ENCODE measurements around the gene TBCC.

The TBCC gene

GRCh38 chr6:42766163-42766670, 20.3 kb upstream of the TBCC start:
- no peaks in the 10 kb centered on the region for H3K27me3 ChIP-seq (ENCODE audit: control insufficient read depth, insufficient read depth, low read length)
- peak overlapping the region; percentile 15 for H3K4me2 ChIP-seq (ENCODE audit: low read length)
- H3K9me3 ChIP-seq (replicated peaks; ENCODE audit: low read length), result no peaks in the 10 kb centered on the region
- no peaks in the 10 kb centered on the region for H3K36me3 ChIP-seq (ENCODE audit: insufficient read depth, low read length)
- H3K9ac ChIP-seq (ENCODE audit: low read depth, low read length), result no peak overlapping the region
- H3K4me3 ChIP-seq (ENCODE audit: low read length), result no peak overlapping the region
- peaks cover 12% of the 10 kb centered on the region for H3K4me1 ChIP-seq (ENCODE audit: control insufficient read depth, insufficient read depth, low read length)

- Histone ChIP-seq H3K27me3 (ENCODE audit: control insufficient read depth, insufficient read depth, low read length) (no peaks in the 10 kb centered on the region), H3K9me3 (replicated peaks; ENCODE audit: low read length) (no peaks in the 10 kb centered on the region), H3K4me3 (ENCODE audit: low read length) (no peak overlapping the region), H3K9ac (ENCODE audit: low read depth, low read length) (no peak overlapping the region), H3K4me1 (ENCODE audit: control insufficient read depth, insufficient read depth, low read length) (peaks cover 12% of the 10 kb centered on the region), H3K36me3 (ENCODE audit: insufficient read depth, low read length) (no peaks in the 10 kb centered on the region), H3K4me2 (ENCODE audit: low read length) (no peak overlapping the region)
Observed at GRCh38 chr6:42764911-42765648, 19.2 kb upstream of the TBCC start.

- Histone ChIP-seq H3K9ac (ENCODE audit: low read depth, low read length) (no peak overlapping the region), H3K27me3 (ENCODE audit: control insufficient read depth, insufficient read depth, low read length) (no peaks in the 10 kb centered on the region), H3K4me2 (ENCODE audit: low read length) (no peak overlapping the region)
Observed at GRCh38 chr6:42762950-42763349, 17.0 kb upstream of the TBCC start.

GRCh38 chr6:42762426-42762859, 16.5 kb upstream of the TBCC start:
- Histone ChIP-seq H3K9me3 (replicated peaks; ENCODE audit: low read length) (no peaks in the 10 kb centered on the region), H3K4me2 (ENCODE audit: low read length) (no peak overlapping the region), H3K27me3 (ENCODE audit: control insufficient read depth, insufficient read depth, low read length) (no peaks in the 10 kb centered on the region), H3K4me1 (ENCODE audit: control insufficient read depth, insufficient read depth, low read length) (peaks cover 12% of the 10 kb centered on the region), H3K4me3 (ENCODE audit: low read length) (no peak overlapping the region), H3K36me3 (ENCODE audit: insufficient read depth, low read length) (no peaks in the 10 kb centered on the region), H3K9ac (ENCODE audit: low read depth, low read length) (no peak overlapping the region)

More at GRCh38 chr6:42762950-42763349, 17.0 kb upstream of the TBCC start:
- no peak overlapping the region for H3K4me3 ChIP-seq (ENCODE audit: low read length)
- H3K9me3 ChIP-seq (replicated peaks; ENCODE audit: low read length), result no peaks in the 10 kb centered on the region
- H3K36me3 ChIP-seq (ENCODE audit: insufficient read depth, low read length), result no peaks in the 10 kb centered on the region
- H3K4me1 ChIP-seq (ENCODE audit: control insufficient read depth, insufficient read depth, low read length), result peaks cover 12% of the 10 kb centered on the region

- Histone ChIP-seq H3K9ac (ENCODE audit: low read depth, low read length) (no peak overlapping the region), H3K4me1 (ENCODE audit: control insufficient read depth, insufficient read depth, low read length) (peaks cover 11% of the 10 kb centered on the region), H3K36me3 (ENCODE audit: insufficient read depth, low read length) (no peaks in the 10 kb centered on the region), H3K4me2 (ENCODE audit: low read length) (no peak overlapping the region), H3K4me3 (ENCODE audit: low read length) (no peak overlapping the region), H3K9me3 (replicated peaks; ENCODE audit: low read length) (no peaks in the 10 kb centered on the region), H3K27me3 (ENCODE audit: control insufficient read depth, insufficient read depth, low read length) (no peaks in the 10 kb centered on the region)
Observed at GRCh38 chr6:42761287-42762067, 15.6 kb upstream of the TBCC start.

- no peaks in the 10 kb centered on the region for H3K4me1 ChIP-seq (ENCODE audit: control insufficient read depth, insufficient read depth, low read length)
- H3K4me3 ChIP-seq (ENCODE audit: low read length), result no peak overlapping the region
- no peaks in the 10 kb centered on the region for H3K9me3 ChIP-seq (replicated peaks; ENCODE audit: low read length)
- H3K4me2 ChIP-seq (ENCODE audit: low read length), result no peak overlapping the region
- H3K9ac ChIP-seq (ENCODE audit: low read depth, low read length), result no peak overlapping the region
- H3K27me3 ChIP-seq (ENCODE audit: control insufficient read depth, insufficient read depth, low read length), result no peaks in the 10 kb centered on the region
- no peaks in the 10 kb centered on the region for H3K36me3 ChIP-seq (ENCODE audit: insufficient read depth, low read length)
Observed at GRCh38 chr6:42758756-42759430, 13.0 kb upstream of the TBCC start.

- Histone ChIP-seq H3K27me3 (ENCODE audit: control insufficient read depth, insufficient read depth, low read length) (no peaks in the 10 kb centered on the region), H3K9me3 (replicated peaks; ENCODE audit: low read length) (no peaks in the 10 kb centered on the region), H3K4me1 (ENCODE audit: control insufficient read depth, insufficient read depth, low read length) (no peaks in the 10 kb centered on the region), H3K9ac (ENCODE audit: low read depth, low read length) (no peak overlapping the region), H3K36me3 (ENCODE audit: insufficient read depth, low read length) (no peaks in the 10 kb centered on the region), H3K4me2 (ENCODE audit: low read length) (no peak overlapping the region), H3K4me3 (ENCODE audit: low read length) (no peak overlapping the region)
Observed at GRCh38 chr6:42756722-42757121, 10.8 kb upstream of the TBCC start.

GRCh38 chr6:42754759-42755158, 8.9 kb upstream of the TBCC start:
- H3K9ac ChIP-seq (ENCODE audit: low read depth, low read length), result no peak overlapping the region
- H3K9me3 ChIP-seq (replicated peaks; ENCODE audit: low read length), result no peaks in the 10 kb centered on the region
- H3K4me3 ChIP-seq (ENCODE audit: low read length), result no peak overlapping the region
- H3K36me3 ChIP-seq (ENCODE audit: insufficient read depth, low read length), result no peaks in the 10 kb centered on the region
- H3K4me2 ChIP-seq (ENCODE audit: low read length), result no peak overlapping the region
- no peaks in the 10 kb centered on the region for H3K4me1 ChIP-seq (ENCODE audit: control insufficient read depth, insufficient read depth, low read length)
- no peaks in the 10 kb centered on the region for H3K27me3 ChIP-seq (ENCODE audit: control insufficient read depth, insufficient read depth, low read length)

GRCh38 chr6:42751055-42751454, 5.2 kb upstream of the TBCC start:
- Histone ChIP-seq H3K36me3 (ENCODE audit: insufficient read depth, low read length) (no peaks in the 10 kb centered on the region), H3K9ac (ENCODE audit: low read depth, low read length) (no peak overlapping the region), H3K4me1 (ENCODE audit: control insufficient read depth, insufficient read depth, low read length) (peaks cover 15% of the 10 kb centered on the region), H3K9me3 (replicated peaks; ENCODE audit: low read length) (no peaks in the 10 kb centered on the region), H3K27me3 (ENCODE audit: control insufficient read depth, insufficient read depth, low read length) (no peaks in the 10 kb centered on the region), H3K4me3 (ENCODE audit: low read length) (no peak overlapping the region), H3K4me2 (ENCODE audit: low read length) (no peak overlapping the region)

- H3K9ac ChIP-seq (ENCODE audit: low read depth, low read length), result no peak overlapping the region
Observed at GRCh38 chr6:42748203-42748898, 2.4 kb upstream of the TBCC start.

More at GRCh38 chr6:42748203-42748898, 2.4 kb upstream of the TBCC start:
- no peak overlapping the region for H3K4me3 ChIP-seq (ENCODE audit: low read length)
- no peaks in the 10 kb centered on the region for H3K27me3 ChIP-seq (ENCODE audit: control insufficient read depth, insufficient read depth, low read length)
- no peaks in the 10 kb centered on the region for H3K9me3 ChIP-seq (replicated peaks; ENCODE audit: low read length)
- H3K36me3 ChIP-seq (ENCODE audit: insufficient read depth, low read length), result no peaks in the 10 kb centered on the region
- H3K4me1 ChIP-seq (ENCODE audit: control insufficient read depth, insufficient read depth, low read length), result peaks cover 24% of the 10 kb centered on the region
- H3K4me2 ChIP-seq (ENCODE audit: low read length), result peak overlapping the region; percentile 93

All from skeletal muscle satellite cell (primary cell).